SK-N-MC (cell line): ENCODE data around the gene SON.
A peak's percentile ranks its signal among the peaks of the same experiment; 100 is the strongest.
"Not testable (repeated sequence)": the region's sequence is repeated elsewhere in the genome, so short reads cannot be mapped to it uniquely, and the experiment has no call there.

Experiments used
- DNase-seq: peaks from one replicate; pipeline ENCODE4 v3.0.0-alpha.2; 2011; ENCODE audit warnings: low read depth, low spot score
- H3K27ac ChIP-seq: fragments of 200-600 bp; sonication (generic); 2 replicates; pipeline ENCODE4 v1.5.1; 2016; ENCODE audit warnings: mixed run types
- H3K36me3 ChIP-seq: fragments of 200-600 bp; sonication (generic); 2 replicates; pipeline ENCODE4 v1.6.1; 2017; ENCODE audit warnings: antibody characterized with exemption, low read length, mixed read lengths; ENCODE audit not compliant: insufficient read depth
- H3K4me3 ChIP-seq: fragments of 200-600 bp; sonication (generic); 2 replicates; pipeline ENCODE4 v1.5.1; 2016
- H3K9ac ChIP-seq: fragments of 200-600 bp; sonication (generic); 2 replicates; pipeline ENCODE4 v1.8.0; 2017; ENCODE audit warnings: mixed run types, mixed read lengths; ENCODE audit not compliant: insufficient read length
- H3K9me3 ChIP-seq: fragments of 200-600 bp; sonication (generic); 2 replicates; pipeline ENCODE4 v1.6.1; 2017; ENCODE audit warnings: low read depth, mild to moderate bottlenecking, antibody characterized with exemption, low read length, moderate library complexity, mixed read lengths
- EZH2 ChIP-seq: fragments of 200-600 bp; sonication (generic); IDR thresholded peaks from one replicate; pipeline ENCODE4 v1.6.1; 2017; ENCODE audit warnings: antibody characterized with exemption
- FOXP2 ChIP-seq: optimal IDR thresholded peaks from 2 replicates; pipeline ENCODE3; 2011; ENCODE audit warnings: mild to moderate bottlenecking, moderate library complexity; ENCODE audit not compliant: insufficient read depth; ENCODE audit errors: extremely low read length, control extremely low read depth
- POLR2AphosphoS5 ChIP-seq: IDR thresholded peaks from 2 replicates; pipeline ENCODE4 v1.6.1; 2012; ENCODE audit warnings: mild to moderate bottlenecking, low read depth, low read length, borderline replicate concordance

Gene SON

DNA sequence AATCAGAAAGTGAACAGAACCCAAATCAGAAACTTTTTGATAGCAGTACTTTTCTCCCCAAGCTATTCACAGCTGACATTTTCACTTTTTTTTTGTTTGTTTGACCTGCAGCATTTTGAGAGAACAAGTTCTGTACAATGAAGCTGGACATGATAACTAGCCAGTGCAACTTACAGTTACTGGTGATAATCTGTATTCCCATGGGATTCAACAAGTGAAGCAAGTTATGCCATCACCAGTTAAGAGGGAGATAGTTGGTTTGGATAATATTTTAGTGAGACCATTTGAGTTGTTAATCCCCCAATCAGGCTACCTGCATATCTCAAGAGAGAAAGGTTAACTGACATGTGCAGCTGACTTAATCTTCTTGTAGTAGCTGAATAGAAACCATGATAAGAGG, 18.1 kb downstream of the SON start:
- TF ChIP-seq EZH2 (no peak), POLR2AphosphoS5 (no peak), FOXP2 (no peak)
- Histone ChIP-seq H3K9ac (no peak overlapping the region), H3K27ac (no peak overlapping the region), H3K4me3 (no peak overlapping the region), H3K9me3 (no peaks in the 10 kb centered on the region), H3K36me3 (peaks cover 94% of the 10 kb centered on the region)
- no peak for DNase-seq

DNA sequence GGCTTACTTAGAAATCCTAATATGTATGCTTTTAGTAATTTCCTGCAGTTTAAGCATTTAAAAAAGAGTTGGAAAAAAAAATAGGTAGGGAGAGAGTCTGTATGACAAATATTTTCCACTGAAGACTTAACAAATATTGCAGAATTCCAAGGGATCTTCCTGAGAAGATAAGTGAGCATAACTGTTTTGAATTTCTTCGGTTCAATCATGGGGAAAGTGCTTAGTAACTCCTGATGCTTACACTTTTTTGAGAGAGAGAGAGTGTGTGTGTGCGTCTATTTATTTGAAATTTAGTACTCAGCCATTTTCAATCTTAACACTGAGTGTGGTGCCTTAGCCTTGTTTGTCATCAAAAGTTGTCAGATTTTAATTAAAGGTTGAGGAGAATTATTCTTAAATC, 18.5 kb downstream of the SON start:
- no peaks in the 10 kb centered on the region for H3K9me3 ChIP-seq
- peaks cover 93% of the 10 kb centered on the region for H3K36me3 ChIP-seq
- H3K4me3 ChIP-seq: no peak overlapping the region
- H3K9ac ChIP-seq: no peak overlapping the region
- TF ChIP-seq EZH2 (no peak), FOXP2 (no peak), POLR2AphosphoS5 (no peak)
- no peak overlapping the region for H3K27ac ChIP-seq
- DNase-seq: no peak

DNA sequence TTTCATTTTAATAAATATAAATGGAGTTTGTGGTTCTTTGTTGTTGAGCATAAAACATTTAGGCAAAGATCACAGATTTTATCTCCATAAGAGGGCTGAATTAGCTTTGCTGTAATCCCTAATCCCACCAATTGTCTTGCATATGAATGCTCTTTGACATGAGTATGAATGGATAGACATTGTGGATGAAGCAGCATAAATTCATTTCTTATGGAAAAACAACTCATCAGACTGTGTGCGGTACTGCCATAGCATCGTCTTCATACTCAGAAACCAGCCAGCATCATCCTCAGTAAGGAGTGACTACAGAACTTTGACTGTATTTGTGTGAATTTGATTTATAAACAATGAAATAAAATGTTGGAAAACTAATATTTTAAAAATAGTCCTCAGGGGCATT, 19.6 kb downstream of the SON start:
- DNase-seq: no peak
- no peaks in the 10 kb centered on the region for H3K9me3 ChIP-seq
- no peak overlapping the region for H3K27ac ChIP-seq
- no peak for TF ChIP-seq FOXP2
- TF ChIP-seq POLR2AphosphoS5: no peak
- TF ChIP-seq EZH2: no peak
- H3K9ac ChIP-seq: no peak overlapping the region
- peaks cover 91% of the 10 kb centered on the region for H3K36me3 ChIP-seq
- no peak overlapping the region for H3K4me3 ChIP-seq

DNA sequence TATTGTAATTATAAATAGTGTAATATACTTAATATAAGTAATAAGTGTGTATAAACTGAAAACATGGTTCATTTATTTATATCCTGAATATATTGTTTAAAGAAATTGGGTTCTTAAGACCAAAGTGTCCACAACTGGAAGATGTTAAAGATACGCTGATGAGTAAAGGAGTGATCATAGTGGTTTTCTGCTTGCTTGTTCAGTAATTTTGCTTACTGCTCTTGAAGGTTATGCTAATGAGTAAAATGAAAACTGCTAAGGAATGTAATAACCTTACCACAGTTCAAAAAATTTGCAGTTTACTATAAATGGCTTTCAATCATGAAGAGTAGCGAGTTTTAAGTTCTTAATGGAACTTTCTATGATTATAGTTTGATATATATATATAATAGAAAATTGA, 23.7 kb downstream of the SON start:
- DNase-seq: no peak
- peak overlapping the region; percentile 55; the same call in 1 of the 2 replicates for H3K27ac ChIP-seq
- no peaks in the 10 kb centered on the region for H3K9me3 ChIP-seq
- TF ChIP-seq FOXP2 (no peak), POLR2AphosphoS5 (no peak), EZH2 (no peak)
- H3K36me3 ChIP-seq: peaks cover 89% of the 10 kb centered on the region
- H3K4me3 ChIP-seq: no peak overlapping the region
- H3K9ac ChIP-seq: no peak overlapping the region

DNA sequence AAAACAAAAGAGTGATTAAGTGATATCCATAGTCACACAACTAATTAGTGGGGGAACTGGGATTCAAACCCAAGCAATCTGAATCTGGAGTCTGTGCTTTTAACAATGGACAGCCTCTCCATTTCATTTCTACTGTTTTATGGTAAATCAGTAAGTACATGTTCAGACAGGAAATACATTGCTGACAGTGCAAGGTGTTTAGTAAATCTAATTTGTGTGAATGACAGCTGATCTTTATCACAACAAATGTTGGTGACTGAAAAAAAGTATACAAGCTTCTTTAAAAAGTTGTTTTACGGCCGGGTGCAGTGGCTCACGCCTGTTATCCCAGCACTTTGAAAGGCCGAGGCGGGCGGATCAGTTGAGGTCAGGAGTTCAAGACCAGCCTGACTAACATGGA, 25.1 kb downstream of the SON start:
- Histone ChIP-seq H3K9me3 (no peaks in the 10 kb centered on the region), H3K9ac (no peak overlapping the region), H3K27ac (no peak overlapping the region), H3K4me3 (no peak overlapping the region), H3K36me3 (peaks cover 89% of the 10 kb centered on the region)
- DNase-seq: no peak
- TF ChIP-seq POLR2AphosphoS5 (no peak), EZH2 (no peak), FOXP2 (no peak)

DNA sequence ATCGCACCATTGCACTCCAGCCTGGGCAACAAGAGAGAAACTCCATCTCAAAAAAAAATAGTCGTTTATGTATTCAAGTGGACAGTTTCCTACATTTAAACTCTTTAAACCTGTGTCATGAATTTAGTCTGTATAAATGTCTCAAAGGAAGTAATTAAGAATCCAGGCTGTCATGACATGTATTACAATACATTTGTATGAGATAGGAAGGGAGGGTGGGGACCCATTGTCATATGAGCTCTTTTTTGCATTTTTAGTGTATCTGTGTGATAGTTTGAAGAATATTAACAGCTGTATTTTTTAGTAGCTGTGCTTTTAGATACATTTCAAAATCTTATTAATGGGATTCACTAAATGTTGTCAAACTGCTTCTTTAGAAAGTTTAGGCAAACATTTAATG, 25.6 kb downstream of the SON start:
- TF ChIP-seq EZH2: no peak
- TF ChIP-seq FOXP2: no peak
- no peak for TF ChIP-seq POLR2AphosphoS5
- DNase-seq: no peak
- no peak overlapping the region for H3K27ac ChIP-seq
- peaks cover 89% of the 10 kb centered on the region for H3K36me3 ChIP-seq
- H3K9ac ChIP-seq: no peak overlapping the region
- no peak overlapping the region for H3K4me3 ChIP-seq
- H3K9me3 ChIP-seq: no peaks in the 10 kb centered on the region

DNA sequence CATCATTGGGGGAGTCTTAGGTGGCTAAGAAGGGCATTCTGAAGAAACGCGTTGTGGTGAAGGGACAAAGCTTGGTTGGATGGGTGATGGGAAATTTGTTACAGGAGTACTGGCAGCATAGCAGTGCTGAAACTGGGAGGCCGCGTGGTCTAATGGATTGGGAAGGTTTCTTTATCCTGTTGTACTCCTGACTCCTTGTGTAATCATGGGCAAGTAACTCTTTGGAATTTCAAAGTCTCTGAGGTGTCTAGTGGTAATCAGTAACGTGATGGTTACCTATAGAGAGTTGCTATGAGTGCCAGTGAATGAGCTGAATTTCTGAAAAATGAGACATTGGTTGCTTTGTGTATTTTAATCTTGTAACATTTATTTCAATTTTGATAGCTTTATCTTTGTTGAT, 27.2 kb downstream of the SON start:
- Histone ChIP-seq H3K36me3 (peaks cover 91% of the 10 kb centered on the region), H3K9ac (no peak overlapping the region), H3K27ac (peak overlapping the region; percentile 27; the same call in 1 of the 2 replicates), H3K9me3 (no peaks in the 10 kb centered on the region), H3K4me3 (no peak overlapping the region)
- no peak for DNase-seq
- no peak for TF ChIP-seq EZH2
- no peak for TF ChIP-seq FOXP2
- no peak for TF ChIP-seq POLR2AphosphoS5

DNA sequence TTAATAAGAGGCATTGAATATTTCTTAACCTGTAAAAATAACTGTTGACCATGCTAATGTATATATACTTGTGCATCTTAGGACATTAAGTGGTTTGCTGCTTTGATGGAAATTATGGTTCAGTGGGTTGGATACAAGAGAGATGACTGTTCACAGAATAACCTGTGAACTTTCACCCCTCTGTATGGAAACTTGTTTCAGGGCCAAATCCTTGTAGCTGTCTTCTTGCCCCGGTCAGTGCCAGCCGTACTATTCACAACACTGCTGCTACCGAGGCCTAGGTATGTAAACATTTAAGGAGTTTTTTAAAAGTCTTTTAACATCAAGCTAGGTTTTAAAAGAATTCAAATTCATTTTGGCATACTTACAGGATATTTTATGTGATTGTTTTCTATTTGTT, 29.5 kb downstream of the SON start:
- Histone ChIP-seq H3K4me3 (no peak overlapping the region), H3K9ac (no peak overlapping the region), H3K36me3 (peaks cover 96% of the 10 kb centered on the region), H3K9me3 (no peaks in the 10 kb centered on the region), H3K27ac (no peak overlapping the region)
- TF ChIP-seq POLR2AphosphoS5 (no peak), EZH2 (no peak), FOXP2 (no peak)
- no peak for DNase-seq

DNA sequence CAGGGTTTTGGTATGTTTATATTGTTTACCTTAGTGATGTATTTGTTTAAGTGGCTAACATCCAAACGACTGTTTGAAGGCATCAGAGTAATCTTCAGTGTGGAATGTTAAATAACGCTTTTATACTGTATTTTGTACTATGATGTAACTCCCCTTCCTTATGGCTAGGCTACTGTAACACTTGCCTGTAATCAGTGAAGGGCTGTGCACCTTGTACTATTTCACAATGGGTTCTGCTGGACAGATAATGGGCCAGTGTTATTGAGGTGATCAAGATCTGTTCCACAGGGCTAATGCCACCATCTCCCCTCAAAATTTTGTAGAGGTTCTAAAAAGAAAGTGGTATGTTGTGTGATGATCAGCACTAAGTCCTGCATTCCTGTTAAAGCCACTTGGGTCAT, 33.9 kb downstream of the SON start:
- H3K4me3 ChIP-seq, H3K9me3 ChIP-seq, DNase-seq, H3K27ac ChIP-seq, H3K9ac ChIP-seq: not testable (repeated sequence)
- H3K36me3 ChIP-seq: peaks cover 84% of the 10 kb centered on the region

DNA sequence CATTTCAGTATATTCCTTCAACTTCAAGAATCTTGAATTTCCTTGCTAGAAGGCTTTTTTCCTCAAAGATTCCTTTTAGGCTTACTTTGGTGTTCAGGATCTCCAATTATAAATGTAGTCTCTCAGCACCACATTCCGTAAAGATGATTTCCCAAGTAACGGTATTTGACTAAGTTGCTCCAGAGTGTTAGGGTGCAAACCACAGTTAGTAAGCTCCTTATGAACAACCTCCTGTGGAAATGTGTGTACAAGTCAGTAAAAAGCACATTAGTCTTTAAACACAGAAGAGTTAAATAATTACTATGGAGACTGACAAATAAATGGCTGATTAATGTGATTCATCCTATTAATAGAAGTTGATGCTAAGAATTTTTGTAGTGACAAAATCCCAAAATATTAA, 35.4 kb downstream of the SON start:
- peaks cover 81% of the 10 kb centered on the region for H3K36me3 ChIP-seq
- H3K27ac ChIP-seq: peak overlapping the region; percentile 19
- H3K9me3 ChIP-seq: no peaks in the 10 kb centered on the region
- no peak for DNase-seq
- TF ChIP-seq FOXP2 (no peak), EZH2 (no peak), POLR2AphosphoS5 (no peak)
- no peak overlapping the region for H3K4me3 ChIP-seq
- H3K9ac ChIP-seq: no peak overlapping the region
